K562 (cell line): ENCODE measurements around the gene ALDOC. TPM values are rescaled to one million over a fixed set of nuclear protein-coding genes. Genes with fewer than 3 reads are reported as not detected.
A peak's percentile ranks its signal among the peaks of the same experiment; 100 is the strongest.

Experiments used
- CBX3 ChIP-seq, 2 experiments: IDR thresholded peaks; 1 replicate in 1 of 2; 2 replicates in 1 of 2; pipeline ENCODE4 v1.6.1; 2012; ENCODE audit warnings: inconsistent platforms in 2 of 2, low read length in 2 of 2, borderline replicate concordance in 1 of 2, control low read depth in 1 of 2
- E4F1 ChIP-seq: fragments of 250-450 bp; sonication (Bioruptor Pico); IDR thresholded peaks from 2 replicates; pipeline ENCODE4 v1.5.0; 2021; ENCODE audit warnings: mild to moderate bottlenecking, borderline replicate concordance
- FOSL1 ChIP-seq: fragments of 200-800 bp; sonication (Bioruptor generic); conservative IDR thresholded peaks from 2 replicates; pipeline ENCODE4 v1.6.1; 2016; ENCODE audit warnings: missing genetic modification characterization, missing compliant biosample characterization
- FOXK2 ChIP-seq, 2 experiments: fragments of 450-650 bp; IDR thresholded peaks in 1 of 2; conservative IDR thresholded peaks in 1 of 2; 2 replicates each; pipeline ENCODE4 v1.6.1; 2016; ENCODE audit warnings: low read depth in 2 of 2, mild to moderate bottlenecking in 1 of 2
- KLF10 ChIP-seq: fragments of 250-450 bp; sonication (Bioruptor Pico); IDR thresholded peaks from 2 replicates; pipeline ENCODE4 v1.6.1; 2021; ENCODE audit warnings: matching md5 sums
- MXI1 ChIP-seq: IDR thresholded peaks from 2 replicates; pipeline ENCODE4 v1.6.1; 2011; ENCODE audit warnings: low read depth, mild to moderate bottlenecking, improper control_type of control experiment, low read length
- NR2C2 ChIP-seq, 2 experiments: fragments of 200-800 bp in 1 of 2; sonication (Bioruptor generic) in 1 of 2; sonication (generic) in 1 of 2; formaldehyde crosslinking in 1 of 2; IDR thresholded peaks; 2 replicates each; pipeline versions ENCODE4 v1.6.1 to v1.8.0; 2016 to 2022; ENCODE audit warnings: mild to moderate bottlenecking in 1 of 2, missing compliant biosample characterization in 1 of 2, missing genetic modification characterization in 1 of 2, missing genetic modification reagents in 1 of 2
- PCBP2 ChIP-seq: fragments of 200-400 bp; formaldehyde crosslinking; IDR thresholded peaks from 2 replicates; pipeline ENCODE4 v1.6.1; 2018; ENCODE audit warnings: low read length, low read depth, mild to moderate bottlenecking, moderate library complexity; ENCODE audit not compliant: poor library complexity, severe bottlenecking
- PREB ChIP-seq: sonication (generic); formaldehyde crosslinking; IDR thresholded peaks from 2 replicates; pipeline ENCODE4 v1.8.1; 2023; ENCODE audit warnings: mild to moderate bottlenecking, missing genetic modification reagents
- PRPF4 ChIP-seq: fragments of 200-400 bp; formaldehyde crosslinking; IDR thresholded peaks from one replicate; pipeline ENCODE4 v1.6.1; 2017; ENCODE audit warnings: low read length, low read depth, mild to moderate bottlenecking; ENCODE audit not compliant: insufficient read depth, poor library complexity, severe bottlenecking
- SPI1 ChIP-seq: IDR thresholded peaks from 2 replicates; pipeline ENCODE4 v1.6.1; 2011; ENCODE audit warnings: low read depth, low read length, control low read depth, borderline replicate concordance
- SREBF2 ChIP-seq: sonication (generic); formaldehyde crosslinking; IDR thresholded peaks from 2 replicates; pipeline ENCODE4 v1.4.0; 2020; ENCODE audit warnings: mild to moderate bottlenecking, missing genetic modification reagents
- SRSF7 ChIP-seq: fragments of 200-400 bp; formaldehyde crosslinking; optimal IDR thresholded peaks from 2 replicates; pipeline ENCODE3; 2017; ENCODE audit warnings: mild to moderate bottlenecking, low read depth, low read length
- TCF3 ChIP-seq: sonication (generic); formaldehyde crosslinking; IDR thresholded peaks from 2 replicates; pipeline ENCODE4 v1.4.0; 2020; ENCODE audit warnings: mild to moderate bottlenecking, missing genetic modification reagents
- TFAP4 ChIP-seq: sonication (generic); formaldehyde crosslinking; IDR thresholded peaks from 2 replicates; pipeline ENCODE4 v1.8.0; 2022; ENCODE audit warnings: missing genetic modification reagents, mild to moderate bottlenecking, moderate library complexity, borderline replicate concordance
- TRIM24 ChIP-seq, 2 experiments: fragments of 450-650 bp; IDR thresholded peaks; 2 replicates each; pipeline ENCODE4 v1.6.1; 2016
- USF2 ChIP-seq: sonication (generic); formaldehyde crosslinking; IDR thresholded peaks from 2 replicates; pipeline ENCODE4 v1.5.0; 2020; ENCODE audit warnings: missing genetic modification reagents
- XRCC4 ChIP-seq: IDR thresholded peaks from one replicate; pipeline ENCODE4 v1.6.1; 2011; ENCODE audit not compliant: insufficient read depth, insufficient read length; ENCODE audit errors: extremely low read depth
- ZNF143 ChIP-seq: sonication (generic); formaldehyde crosslinking; IDR thresholded peaks from 2 replicates; pipeline ENCODE4 v1.9.0; 2022; ENCODE audit warnings: mild to moderate bottlenecking, missing genetic modification reagents
- ZNF175 ChIP-seq: fragments of 200-800 bp; sonication (Bioruptor generic); IDR thresholded peaks from 2 replicates; pipeline ENCODE4 v1.6.1; 2016; ENCODE audit warnings: low read depth, mild to moderate bottlenecking, missing genetic modification characterization, missing compliant biosample characterization
- ZNF282 ChIP-seq: sonication (generic); formaldehyde crosslinking; IDR thresholded peaks from 2 replicates; pipeline ENCODE4 v1.8.1; 2023; ENCODE audit warnings: missing genetic modification reagents
- ZNF695 ChIP-seq: fragments of 450-650 bp; formaldehyde crosslinking; IDR thresholded peaks from 2 replicates; pipeline ENCODE4 v1.4.0; 2020; ENCODE audit warnings: mild to moderate bottlenecking, moderate library complexity
- polyA plus RNA-seq, 8 experiments: library from polyadenylated mRNA; depleted of rRNA in 4 of 8; stranded (reverse) in 5 of 8; unstranded in 3 of 8; fragments of >200 nt; fragmentation: Nextera tagmentation in 2 of 8; fragmentation: Illumina TruSeq in 1 of 8; extraction: Ambion mirVana in 2 of 8; extraction: Trizol in 1 of 8; gene quantifications; 2 replicates each; pipeline versions ENCODE4 v1.2.1 to v1.2.3, GENCODE V29; 2011 to 2014; ENCODE audit warnings: inconsistent platforms in 1 of 8, missing spikeins in 1 of 8
- total RNA-seq, 7 experiments: library from RNA; depleted of rRNA in 6 of 7; stranded (reverse); fragments of >200 nt in 6 of 7; fragmentation: Illumina TruSeq in 2 of 7; extraction: Trizol in 2 of 7; gene quantifications; 2 replicates each; pipeline versions ENCODE4 v1.2.1 to v1.2.3, GENCODE V29; 2011 to 2021; ENCODE audit warnings: low replicate concordance in 1 of 7

The ALDOC gene
- total and polyA plus RNA-seq, 9 of the 15 experiments (the other 6 are each of a cell fraction or from before 2014, with no cell fraction given): 43.2 to 263 (median 99.2) TPM

- TF ChIP-seq FOSL1 (tag): peak; percentile 81
- no peak for TF ChIP-seq PCBP2
- TF ChIP-seq TCF3 (CRISPR knock-in tag): no peak
- TF ChIP-seq SPI1: peak; percentile 73
- no peak for TF ChIP-seq ZNF143
- no peak for TF ChIP-seq KLF10 (CRISPR knock-in tag)
- peak; percentile 50 to 84; a peak in 3 of 4 replicates for TF ChIP-seq FOXK2 (conservative IDR thresholded peaks at IDR 0.05 in 1 of 2, IDR thresholded peaks at IDR 0.05 in 1 of 2; ENCODE audit: low read depth in 2 of 2)
- no peak for TF ChIP-seq PRPF4
- no peak for TF ChIP-seq XRCC4
- TF ChIP-seq TRIM24 (IDR thresholded peaks at IDR 0.05): no peak
- TF ChIP-seq ZNF175 (CRISPR knock-in tag): no peak
- no peak for TF ChIP-seq USF2 (CRISPR knock-in tag)
- TF ChIP-seq TFAP4 (CRISPR knock-in tag): peak; percentile 53; the same call in 1 of the 2 replicates
- peak; percentile 99; the same call in 1 of the 2 replicates for TF ChIP-seq PREB (CRISPR knock-in tag)
- no peak for TF ChIP-seq ZNF695 (CRISPR knock-in tag)
- 0 out of 2 replicates have a peak, but pooled peaks have one; percentile 61 for TF ChIP-seq SREBF2 (CRISPR knock-in tag)
- no peak; the same call in 1 of the 2 replicates for TF ChIP-seq E4F1 (CRISPR knock-in tag)
- no peak for TF ChIP-seq ZNF282 (CRISPR knock-in tag)
- TF ChIP-seq SRSF7: no peak
- TF ChIP-seq NR2C2 (CRISPR knock-in tag; IDR thresholded peaks at IDR 0.05): no peak
- no peak for TF ChIP-seq NR2C2 (tag; IDR thresholded peaks at IDR 0.05)
- TF ChIP-seq CBX3 (IDR thresholded peaks at IDR 0.05; ENCODE audit: borderline replicate concordance in 1 of 2, low read length in 2 of 2): peak in 1 of 2 experiments; percentile 37; a peak in 1 of 3 replicates
- TF ChIP-seq MXI1: no peak
Observed at GRCh38 chr17:28599311-28600184, 22.9 kb upstream of the ALDOC start (continued).
